Tibial artery (tissue), 4 donors: Measurements from ENCODE around the gene PLA2G12A.
"Not testable (repeated sequence)": the region's sequence is repeated elsewhere in the genome, so short reads cannot be mapped to it uniquely, and the experiment has no call there.

ENCODE experiments used
- DNase-seq, 2 donors: peaks; one replicate each; pipeline ENCODE4 v3.0.0-alpha.2; 2019
- H3K27ac ChIP-seq, 2 donors: fragments of 200-600 bp; sonication (generic) in 1 of 2; 1 replicate in 1 of 2; 2 replicates in 1 of 2; pipeline ENCODE4 v1.5.1; 2018 to 2019; ENCODE audit warnings: mild to moderate bottlenecking in 1 of 2
- H3K27me3 ChIP-seq, 2 donors: fragments of 200-600 bp; sonication (generic) in 1 of 2; one replicate each; pipeline versions ENCODE4 v1.5.1 to v1.6.0; 2016 to 2019
- H3K36me3 ChIP-seq, 3 donors: fragments of 200-600 bp; sonication (generic) in 2 of 3; one replicate each; pipeline ENCODE4 v1.5.1; 2016 to 2019; ENCODE audit warnings: mild to moderate bottlenecking in 2 of 3
- H3K4me1 ChIP-seq, 4 donors: fragments of 200-600 bp; sonication (generic) in 2 of 4; 1 replicate in 3 of 4; 2 replicates in 1 of 4; pipeline ENCODE4 v1.5.1; 2016 to 2019
- H3K4me3 ChIP-seq, 2 donors: fragments of 200-600 bp; sonication (generic) in 1 of 2; 1 replicate in 1 of 2; 2 replicates in 1 of 2; pipeline ENCODE4 v1.5.1; 2018 to 2019; ENCODE audit warnings: mild to moderate bottlenecking in 2 of 2
- H3K9me3 ChIP-seq, 3 donors: fragments of 200-600 bp; sonication (generic) in 1 of 3; one replicate each; pipeline ENCODE4 v1.5.1; 2016 to 2019
- intact Hi-C: fragments of 100-400 bp; cut with DNase I; formaldehyde crosslinking; loops from one replicate; pipeline ENCODE4 v1.15.0; 2023; ENCODE audit warnings: low total_unique reads
- TF ChIP-seq, protein P1 (sequence below), 2 experiments: fragments of 200-600 bp in 1 of 2; fragments of 450-650 bp in 1 of 2; IDR thresholded peaks; one replicate each; pipeline ENCODE4 v1.5.1; 2017 to 2019; ENCODE audit warnings: antibody characterized with exemption in 2 of 2, mild to moderate bottlenecking in 1 of 2, moderate library complexity in 1 of 2

Gene PLA2G12A

GRCh38 chr4:109683621-109684253 is 46.1 kb downstream of the PLA2G12A start:
- intact Hi-C loops = no loop called here
- no peaks in the 10 kb centered on the region for H3K4me1 ChIP-seq
- no peak for DNase-seq
- H3K27me3 ChIP-seq = no peaks in the 10 kb centered on the region
- H3K4me3 ChIP-seq = no peak overlapping the region
- no peaks in the 10 kb centered on the region for H3K9me3 ChIP-seq
- peaks cover 9 to 32% (median 23%) of the 10 kb centered on the region in 3 donors for H3K36me3 ChIP-seq
- H3K27ac ChIP-seq = no peak overlapping the region
- TF ChIP-seq, protein P1, sequence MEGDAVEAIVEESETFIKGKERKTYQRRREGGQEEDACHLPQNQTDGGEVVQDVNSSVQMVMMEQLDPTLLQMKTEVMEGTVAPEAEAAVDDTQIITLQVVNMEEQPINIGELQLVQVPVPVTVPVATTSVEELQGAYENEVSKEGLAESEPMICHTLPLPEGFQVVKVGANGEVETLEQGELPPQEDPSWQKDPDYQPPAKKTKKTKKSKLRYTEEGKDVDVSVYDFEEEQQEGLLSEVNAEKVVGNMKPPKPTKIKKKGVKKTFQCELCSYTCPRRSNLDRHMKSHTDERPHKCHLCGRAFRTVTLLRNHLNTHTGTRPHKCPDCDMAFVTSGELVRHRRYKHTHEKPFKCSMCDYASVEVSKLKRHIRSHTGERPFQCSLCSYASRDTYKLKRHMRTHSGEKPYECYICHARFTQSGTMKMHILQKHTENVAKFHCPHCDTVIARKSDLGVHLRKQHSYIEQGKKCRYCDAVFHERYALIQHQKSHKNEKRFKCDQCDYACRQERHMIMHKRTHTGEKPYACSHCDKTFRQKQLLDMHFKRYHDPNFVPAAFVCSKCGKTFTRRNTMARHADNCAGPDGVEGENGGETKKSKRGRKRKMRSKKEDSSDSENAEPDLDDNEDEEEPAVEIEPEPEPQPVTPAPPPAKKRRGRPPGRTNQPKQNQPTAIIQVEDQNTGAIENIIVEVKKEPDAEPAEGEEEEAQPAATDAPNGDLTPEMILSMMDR (IDR thresholded peaks at IDR 0.05) = no peak

- DNase-seq = no peak
- Histone ChIP-seq H3K27me3 (no peaks in the 10 kb centered on the region), H3K9me3 (no peaks in the 10 kb centered on the region), H3K27ac (no peak overlapping the region), H3K36me3 (peaks cover 9 to 26% (median 19%) of the 10 kb centered on the region in 3 donors), H3K4me3 (no peak overlapping the region), H3K4me1 (no peaks in the 10 kb centered on the region)
- intact Hi-C loops = no loop called here
- TF ChIP-seq, protein P1 (IDR thresholded peaks at IDR 0.05) = no peak
These were observed 47.0 kb downstream of the PLA2G12A start for GRCh38 chr4:109682875-109683274.

- H3K4me3 ChIP-seq, DNase-seq, H3K9me3 ChIP-seq, H3K36me3 ChIP-seq, H3K4me1 ChIP-seq, intact Hi-C loops, H3K27ac ChIP-seq, H3K27me3 ChIP-seq: not testable (repeated sequence)
These were observed 50.9 kb downstream of the PLA2G12A start for GRCh38 chr4:109678925-109679324.

DNA sequence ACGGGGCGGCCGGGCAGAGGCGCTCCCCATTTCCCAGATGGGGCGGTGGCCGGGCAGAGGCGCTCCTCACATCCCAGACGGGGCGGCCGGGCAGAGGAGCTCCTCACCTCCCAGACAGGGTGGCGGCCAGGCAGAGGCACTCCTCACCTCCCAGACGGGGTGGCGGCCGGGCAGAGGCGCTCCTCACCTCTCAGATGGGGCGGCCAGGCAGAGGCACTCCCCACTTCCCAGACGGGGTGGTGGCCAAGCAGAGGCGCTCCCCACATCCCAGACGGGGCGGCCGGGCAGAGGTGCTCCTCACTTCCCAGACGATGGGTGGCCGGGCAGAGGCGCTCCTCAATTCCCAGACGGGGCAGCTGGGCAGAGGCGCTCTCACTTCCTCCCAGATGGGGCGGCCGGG is 51.4 kb downstream of the PLA2G12A start:
- intact Hi-C loops, H3K4me3 ChIP-seq, H3K4me1 ChIP-seq, H3K27me3 ChIP-seq, H3K36me3 ChIP-seq, H3K27ac ChIP-seq, H3K9me3 ChIP-seq, DNase-seq: not testable (repeated sequence)

GRCh38 chr4:109676886-109677285 is 53.0 kb downstream of the PLA2G12A start:
- no peaks in the 10 kb centered on the region for H3K27me3 ChIP-seq
- no peaks in the 10 kb centered on the region for H3K36me3 ChIP-seq
- H3K4me1 ChIP-seq = no peaks in the 10 kb centered on the region
- H3K27ac ChIP-seq = no peak overlapping the region
- intact Hi-C loops = no loop called here
- DNase-seq = no peak
- H3K4me3 ChIP-seq = no peak overlapping the region
- no peaks in the 10 kb centered on the region for H3K9me3 ChIP-seq
- TF ChIP-seq, protein P1 (IDR thresholded peaks at IDR 0.05) = no peak

- no peaks in the 10 kb centered on the region for H3K4me1 ChIP-seq
These were observed 54.0 kb downstream of the PLA2G12A start for GRCh38 chr4:109675843-109676242.

More at GRCh38 chr4:109675843-109676242, 54.0 kb downstream of the PLA2G12A start:
- Histone ChIP-seq H3K27ac (no peak overlapping the region), H3K4me3 (no peak overlapping the region), H3K27me3 (no peaks in the 10 kb centered on the region), H3K36me3 (no peaks in the 10 kb centered on the region), H3K9me3 (peaks cover 0 to 2% (median 0%) of the 10 kb centered on the region in 3 donors)
- no peak for DNase-seq
- TF ChIP-seq, protein P1 (IDR thresholded peaks at IDR 0.05) = no peak
- intact Hi-C loops = no loop called here
